Spleen (tissue), 7 donors: Measurements from ENCODE around the gene BHMT.

Experiments used
- POLR2A ChIP-seq, 3 donors: fragments of 450-650 bp; IDR thresholded peaks; one replicate each; pipeline ENCODE4 v1.5.1; 2017; ENCODE audit warnings: antibody characterized with exemption in 3 of 3, mild to moderate bottlenecking in 1 of 3
- TF ChIP-seq, protein P1 (sequence below), 11 experiments: fragments of 200-600 bp in 7 of 11; fragments of 450-650 bp in 4 of 11; sonication (generic) in 4 of 11; IDR thresholded peaks in 8 of 11; conservative IDR thresholded peaks in 3 of 11; 1 replicate in 7 of 11; 2 replicates in 4 of 11; pipeline versions ENCODE4 v1.4.0 to v1.8.0; 2016 to 2021; ENCODE audit warnings: antibody characterized with exemption in 11 of 11, inconsistent platforms in 4 of 11, mild to moderate bottlenecking in 1 of 11
- donor health status: DM: no; HTN: no; CAD: no; lungs with moderate emphysema.
- donor health status: DM: no; HTN: no; CAD: no.
- donor health status: DM: no; HTN: no; CAD: no.

DNA sequence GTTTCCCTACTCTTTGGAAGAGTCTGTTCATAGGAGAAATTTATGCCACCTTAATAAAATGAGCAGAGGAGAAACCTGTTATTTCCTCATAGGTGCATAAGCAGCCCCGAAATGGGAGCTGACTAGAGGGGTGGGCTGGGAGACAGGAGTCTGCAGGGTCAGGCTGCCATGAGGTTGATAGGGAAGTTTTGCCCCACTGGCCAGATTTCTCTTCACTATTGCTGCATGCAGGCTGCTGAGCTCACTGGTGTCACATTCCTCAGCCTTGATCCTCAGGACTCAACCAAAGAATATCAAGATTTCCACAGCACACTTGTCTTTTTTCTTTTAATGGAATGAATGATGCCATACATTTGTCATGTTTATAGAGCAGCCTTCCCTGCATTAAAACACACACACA lies 60.7 kb downstream of the BHMT start:
- no peak for TF ChIP-seq POLR2A (IDR thresholded peaks at IDR 0.05)
- TF ChIP-seq, protein P1, sequence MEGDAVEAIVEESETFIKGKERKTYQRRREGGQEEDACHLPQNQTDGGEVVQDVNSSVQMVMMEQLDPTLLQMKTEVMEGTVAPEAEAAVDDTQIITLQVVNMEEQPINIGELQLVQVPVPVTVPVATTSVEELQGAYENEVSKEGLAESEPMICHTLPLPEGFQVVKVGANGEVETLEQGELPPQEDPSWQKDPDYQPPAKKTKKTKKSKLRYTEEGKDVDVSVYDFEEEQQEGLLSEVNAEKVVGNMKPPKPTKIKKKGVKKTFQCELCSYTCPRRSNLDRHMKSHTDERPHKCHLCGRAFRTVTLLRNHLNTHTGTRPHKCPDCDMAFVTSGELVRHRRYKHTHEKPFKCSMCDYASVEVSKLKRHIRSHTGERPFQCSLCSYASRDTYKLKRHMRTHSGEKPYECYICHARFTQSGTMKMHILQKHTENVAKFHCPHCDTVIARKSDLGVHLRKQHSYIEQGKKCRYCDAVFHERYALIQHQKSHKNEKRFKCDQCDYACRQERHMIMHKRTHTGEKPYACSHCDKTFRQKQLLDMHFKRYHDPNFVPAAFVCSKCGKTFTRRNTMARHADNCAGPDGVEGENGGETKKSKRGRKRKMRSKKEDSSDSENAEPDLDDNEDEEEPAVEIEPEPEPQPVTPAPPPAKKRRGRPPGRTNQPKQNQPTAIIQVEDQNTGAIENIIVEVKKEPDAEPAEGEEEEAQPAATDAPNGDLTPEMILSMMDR (IDR thresholded peaks at IDR 0.05 in 8 of 11, conservative IDR thresholded peaks at IDR 0.05 in 3 of 11), result no peak
